Neural progenitor cell (in vitro differentiated cells): ENCODE results near the gene SERGEF. TPM values are rescaled to one million over a fixed set of nuclear protein-coding genes. Genes with fewer than 3 reads are reported as not detected.

Experiments
- DNase-seq: peaks from one replicate; pipeline ENCODE4 v3.0.0-alpha.2; 2016; ENCODE audit warnings: low spot score
- H2AFZ ChIP-seq: fragments of 200-600 bp; sonication (generic); replicated peaks from 2 replicates; pipeline ENCODE4 v1.6.1; 2016; ENCODE audit warnings: antibody characterized with exemption
- H3F3A ChIP-seq: fragments of 200-600 bp; sonication (generic); 2 replicates; pipeline ENCODE4 v1.6.1; 2016; ENCODE audit warnings: antibody characterized with exemption, low read depth
- H3K27ac ChIP-seq: fragments of 200-600 bp; sonication (generic); 2 replicates; pipeline ENCODE4 v1.5.1; 2016; ENCODE audit warnings: mild to moderate bottlenecking
- H3K27me3 ChIP-seq: fragments of 200-600 bp; sonication (generic); 2 replicates; pipeline ENCODE4 v1.6.1; 2016; ENCODE audit warnings: mild to moderate bottlenecking, moderate library complexity
- H3K36me3 ChIP-seq: fragments of 200-600 bp; sonication (generic); 2 replicates; pipeline ENCODE4 v1.5.1; 2016
- H3K4me1 ChIP-seq: fragments of 200-600 bp; sonication (generic); 2 replicates; pipeline ENCODE4 v1.6.1; 2016; ENCODE audit warnings: mixed run types
- H3K4me2 ChIP-seq: fragments of 200-600 bp; sonication (generic); 2 replicates; pipeline ENCODE4 v1.6.1; 2016
- H3K4me3 ChIP-seq: fragments of 200-600 bp; sonication (generic); 2 replicates; pipeline ENCODE4 v1.5.1; 2016
- H3K79me2 ChIP-seq: fragments of 200-600 bp; sonication (generic); 2 replicates; pipeline ENCODE4 v1.6.1; 2016; ENCODE audit warnings: low read depth
- H3K9ac ChIP-seq: fragments of 200-600 bp; sonication (generic); 2 replicates; pipeline ENCODE4 v1.6.1; 2016
- H3K9me3 ChIP-seq: fragments of 200-600 bp; sonication (generic); 2 replicates; pipeline ENCODE4 v1.5.1; 2016; ENCODE audit warnings: low read depth
- H4K20me1 ChIP-seq: fragments of 200-600 bp; sonication (generic); 2 replicates; pipeline ENCODE4 v1.6.1; 2016; ENCODE audit warnings: low read depth
- H3K27ac Mint-ChIP-seq: 3 replicates; pipeline ENCODE4 v1.8.0; 2021; ENCODE audit warnings: mixed read lengths
- H3K27me3 Mint-ChIP-seq: 2 replicates; pipeline ENCODE4 v1.8.0; 2022; ENCODE audit warnings: low read depth, mild to moderate bottlenecking, inconsistent platforms, moderate library complexity, mixed read lengths; ENCODE audit not compliant: insufficient read depth
- H3K36me3 Mint-ChIP-seq: 3 replicates; pipeline ENCODE4 v1.8.0; 2021; ENCODE audit warnings: mixed read lengths
- H3K4me1 Mint-ChIP-seq: 3 replicates; pipeline ENCODE4 v1.8.0; 2021; ENCODE audit warnings: mixed read lengths
- H3K4me3 Mint-ChIP-seq: 3 replicates; pipeline ENCODE4 v1.8.0; 2021; ENCODE audit warnings: mild to moderate bottlenecking, moderate library complexity, mixed read lengths
- H3K9me3 Mint-ChIP-seq: 3 replicates; pipeline ENCODE4 v1.8.0; 2020; ENCODE audit warnings: mixed read lengths
- EZH2 ChIP-seq: fragments of 200-600 bp; sonication (generic); IDR thresholded peaks from 2 replicates; pipeline ENCODE4 v1.6.1; 2017; ENCODE audit warnings: antibody characterized with exemption, mild to moderate bottlenecking, moderate library complexity
- EZH2phosphoT487 ChIP-seq: fragments of 200-600 bp; sonication (generic); IDR thresholded peaks from 2 replicates; pipeline ENCODE4 v1.6.1; 2017; ENCODE audit warnings: antibody characterized with exemption
- total RNA-seq: library from RNA; depleted of rRNA; stranded (reverse); fragments of >200 nt; gene quantifications from 2 replicates; pipeline ENCODE4 v1.2.3, GENCODE V29; 2015; ENCODE audit warnings: low replicate concordance
- TF ChIP-seq, protein P1 (sequence below): fragments of 200-600 bp; sonication (generic); IDR thresholded peaks from 2 replicates; pipeline ENCODE4 v1.5.1; 2017; ENCODE audit warnings: antibody characterized with exemption, mild to moderate bottlenecking

The SERGEF gene
- total RNA-seq, 1 donor from 2014 or later = 35.1 TPM

DNA sequence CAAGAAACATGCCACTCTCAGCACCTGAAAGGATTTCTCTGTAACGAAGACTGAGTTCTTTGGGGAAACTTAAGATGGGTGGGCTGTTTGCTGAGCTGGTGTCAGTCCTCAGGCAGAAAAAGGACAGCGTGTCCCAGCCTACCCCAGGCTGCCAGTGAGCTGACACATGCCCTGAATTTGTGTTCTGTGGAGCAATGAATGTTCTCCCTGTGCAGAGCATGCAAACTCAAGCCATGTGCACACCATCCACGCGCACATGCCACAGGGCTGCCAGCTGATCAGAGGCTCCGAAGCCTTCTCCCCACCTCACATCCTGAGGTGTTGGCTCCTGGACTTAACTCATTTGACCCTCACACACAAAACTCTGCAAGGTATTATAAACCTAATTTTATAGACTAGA lies 173.4 kb downstream of the SERGEF start:
- Histone ChIP-seq H3K27me3 (no peaks in the 10 kb centered on the region), H3K36me3 (no peaks in the 10 kb centered on the region), H3K4me3 (no peak overlapping the region), H3K79me2 (no peaks in the 10 kb centered on the region), H3K27ac (no peak overlapping the region), H4K20me1 (no peaks in the 10 kb centered on the region), H3K9me3 (no peaks in the 10 kb centered on the region), H3K4me2 (no peak overlapping the region), H3F3A (no peaks in the 10 kb centered on the region), H2AFZ (no peak overlapping the region), H3K9ac (no peak overlapping the region), H3K4me1 (no peaks in the 10 kb centered on the region)
- DNase-seq = no peak
- H3K27ac Mint-ChIP-seq = no peak overlapping the region
- no peak overlapping the region for H3K4me3 Mint-ChIP-seq
- H3K4me1 Mint-ChIP-seq = peaks cover 16% of the 10 kb centered on the region
- no peaks in the 10 kb centered on the region for H3K36me3 Mint-ChIP-seq
- H3K9me3 Mint-ChIP-seq = no peaks in the 10 kb centered on the region
- TF ChIP-seq, protein P1, sequence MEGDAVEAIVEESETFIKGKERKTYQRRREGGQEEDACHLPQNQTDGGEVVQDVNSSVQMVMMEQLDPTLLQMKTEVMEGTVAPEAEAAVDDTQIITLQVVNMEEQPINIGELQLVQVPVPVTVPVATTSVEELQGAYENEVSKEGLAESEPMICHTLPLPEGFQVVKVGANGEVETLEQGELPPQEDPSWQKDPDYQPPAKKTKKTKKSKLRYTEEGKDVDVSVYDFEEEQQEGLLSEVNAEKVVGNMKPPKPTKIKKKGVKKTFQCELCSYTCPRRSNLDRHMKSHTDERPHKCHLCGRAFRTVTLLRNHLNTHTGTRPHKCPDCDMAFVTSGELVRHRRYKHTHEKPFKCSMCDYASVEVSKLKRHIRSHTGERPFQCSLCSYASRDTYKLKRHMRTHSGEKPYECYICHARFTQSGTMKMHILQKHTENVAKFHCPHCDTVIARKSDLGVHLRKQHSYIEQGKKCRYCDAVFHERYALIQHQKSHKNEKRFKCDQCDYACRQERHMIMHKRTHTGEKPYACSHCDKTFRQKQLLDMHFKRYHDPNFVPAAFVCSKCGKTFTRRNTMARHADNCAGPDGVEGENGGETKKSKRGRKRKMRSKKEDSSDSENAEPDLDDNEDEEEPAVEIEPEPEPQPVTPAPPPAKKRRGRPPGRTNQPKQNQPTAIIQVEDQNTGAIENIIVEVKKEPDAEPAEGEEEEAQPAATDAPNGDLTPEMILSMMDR = no peak
- no peak for TF ChIP-seq EZH2phosphoT487
- no peak for TF ChIP-seq EZH2
- H3K27me3 Mint-ChIP-seq = peaks cover 2% of the 10 kb centered on the region

GRCh38 chr11:17838102-17838501 lies 174.7 kb downstream of the SERGEF start:
- peaks cover 16% of the 10 kb centered on the region for H3K4me1 Mint-ChIP-seq
- Histone ChIP-seq H3F3A (no peaks in the 10 kb centered on the region), H3K4me1 (no peaks in the 10 kb centered on the region), H3K9ac (no peak overlapping the region), H3K27me3 (no peaks in the 10 kb centered on the region), H3K36me3 (no peaks in the 10 kb centered on the region), H3K4me2 (no peak overlapping the region), H2AFZ (no peak overlapping the region), H3K27ac (no peak overlapping the region), H3K9me3 (no peaks in the 10 kb centered on the region), H4K20me1 (no peaks in the 10 kb centered on the region), H3K4me3 (no peak overlapping the region), H3K79me2 (no peaks in the 10 kb centered on the region)
- no peaks in the 10 kb centered on the region for H3K36me3 Mint-ChIP-seq
- H3K4me3 Mint-ChIP-seq = no peak overlapping the region
- TF ChIP-seq, protein P1 = no peak
- TF ChIP-seq EZH2 = no peak
- no peak for TF ChIP-seq EZH2phosphoT487
- H3K27me3 Mint-ChIP-seq = peaks cover 4% of the 10 kb centered on the region
- H3K27ac Mint-ChIP-seq = no peak overlapping the region
- H3K9me3 Mint-ChIP-seq = no peaks in the 10 kb centered on the region
- DNase-seq = no peak

DNA sequence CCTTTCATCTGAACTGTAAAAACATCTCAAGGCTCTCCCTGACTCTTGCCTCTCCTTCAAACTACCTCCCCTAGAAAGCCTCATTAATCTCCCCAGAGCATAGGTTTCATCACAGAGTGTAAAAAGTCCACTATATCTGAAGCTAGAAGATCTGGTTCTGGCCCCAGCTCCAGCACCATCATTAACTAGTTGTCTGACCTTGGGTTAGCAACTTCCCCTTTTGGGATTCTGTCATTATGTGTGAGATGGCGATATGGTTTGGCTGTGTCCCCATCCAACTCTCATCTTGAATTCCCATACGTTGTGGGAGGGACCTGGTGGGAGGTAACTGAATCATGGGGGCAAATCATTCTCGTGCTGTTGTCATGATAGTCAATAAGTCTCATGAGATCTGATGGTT lies 181.0 kb downstream of the SERGEF start:
- peaks cover 2% of the 10 kb centered on the region for H3K27me3 Mint-ChIP-seq

More for the DNA sequence above, 181.0 kb downstream of the SERGEF start:
- no peaks in the 10 kb centered on the region for H3K36me3 Mint-ChIP-seq
- no peak overlapping the region for H3K27ac ChIP-seq
- H3K9me3 ChIP-seq = no peaks in the 10 kb centered on the region
- peak overlapping the region; percentile 18 for H3K27ac Mint-ChIP-seq
- no peaks in the 10 kb centered on the region for H3F3A ChIP-seq
- H3K4me1 ChIP-seq = no peaks in the 10 kb centered on the region
- H3K4me1 Mint-ChIP-seq = no peaks in the 10 kb centered on the region
- no peaks in the 10 kb centered on the region for H3K36me3 ChIP-seq
- no peak overlapping the region for H3K9ac ChIP-seq
- TF ChIP-seq, protein P1 = no peak
- TF ChIP-seq EZH2 (no peak), EZH2phosphoT487 (no peak)
- H3K4me3 Mint-ChIP-seq = no peak overlapping the region
- H3K27me3 ChIP-seq = no peaks in the 10 kb centered on the region
- H2AFZ ChIP-seq = no peak overlapping the region
- no peaks in the 10 kb centered on the region for H3K79me2 ChIP-seq
- H3K4me2 ChIP-seq = no peak overlapping the region
- no peak for DNase-seq
- no peak overlapping the region for H3K4me3 ChIP-seq
- H4K20me1 ChIP-seq = no peaks in the 10 kb centered on the region
- H3K9me3 Mint-ChIP-seq = no peaks in the 10 kb centered on the region
